Measurements from ENCODE around the gene MASP1. TPM values are rescaled to one million over a fixed set of nuclear protein-coding genes. Genes with fewer than 3 reads are reported as not detected.

Gene MASP1
- total and polyA plus RNA-seq, 8 donors: 0.42 to 8.0 (median 6.2) TPM

DNA sequence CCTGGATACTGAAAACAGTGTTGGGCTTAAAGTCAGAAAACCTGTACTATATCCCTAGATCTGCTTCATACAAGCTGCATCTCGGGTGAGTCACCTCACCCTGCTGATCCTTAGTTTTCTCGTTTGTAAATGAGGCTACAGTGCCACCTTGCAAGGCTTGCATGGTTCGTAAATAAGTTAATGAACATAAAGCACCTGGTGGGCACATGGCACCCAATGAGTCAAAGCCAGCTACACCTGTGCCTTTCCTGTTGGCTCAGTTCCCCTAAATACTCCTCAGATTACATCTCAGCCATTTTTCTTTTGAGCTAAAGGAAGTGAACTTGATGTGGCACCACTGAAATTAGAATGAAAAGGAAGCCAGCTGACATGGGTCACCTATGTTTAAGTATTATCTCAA lies 67.7 kb downstream of the MASP1 start:
- H3K27me3 ChIP-seq: no peaks in the 10 kb centered on the region
- H3K36me3 ChIP-seq: no peaks in the 10 kb centered on the region
- TF ChIP-seq, protein P1, sequence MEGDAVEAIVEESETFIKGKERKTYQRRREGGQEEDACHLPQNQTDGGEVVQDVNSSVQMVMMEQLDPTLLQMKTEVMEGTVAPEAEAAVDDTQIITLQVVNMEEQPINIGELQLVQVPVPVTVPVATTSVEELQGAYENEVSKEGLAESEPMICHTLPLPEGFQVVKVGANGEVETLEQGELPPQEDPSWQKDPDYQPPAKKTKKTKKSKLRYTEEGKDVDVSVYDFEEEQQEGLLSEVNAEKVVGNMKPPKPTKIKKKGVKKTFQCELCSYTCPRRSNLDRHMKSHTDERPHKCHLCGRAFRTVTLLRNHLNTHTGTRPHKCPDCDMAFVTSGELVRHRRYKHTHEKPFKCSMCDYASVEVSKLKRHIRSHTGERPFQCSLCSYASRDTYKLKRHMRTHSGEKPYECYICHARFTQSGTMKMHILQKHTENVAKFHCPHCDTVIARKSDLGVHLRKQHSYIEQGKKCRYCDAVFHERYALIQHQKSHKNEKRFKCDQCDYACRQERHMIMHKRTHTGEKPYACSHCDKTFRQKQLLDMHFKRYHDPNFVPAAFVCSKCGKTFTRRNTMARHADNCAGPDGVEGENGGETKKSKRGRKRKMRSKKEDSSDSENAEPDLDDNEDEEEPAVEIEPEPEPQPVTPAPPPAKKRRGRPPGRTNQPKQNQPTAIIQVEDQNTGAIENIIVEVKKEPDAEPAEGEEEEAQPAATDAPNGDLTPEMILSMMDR (IDR thresholded peaks at IDR 0.05): no peak
- no peak overlapping the region for H3K27ac ChIP-seq
- H3K9me3 ChIP-seq: no peaks in the 10 kb centered on the region
- H3K4me3 ChIP-seq: no peak overlapping the region
- ATAC-seq: no peak
- no peaks in the 10 kb centered on the region for H3K4me1 ChIP-seq
- DNase-seq: no peak
- intact Hi-C loops (cut with DNase I): loop anchor here in 1 of 2 donors (10.0 kb wide), 2 partner anchors 91 to 451 kb away; partner anchors contain the start of gene SST

DNA sequence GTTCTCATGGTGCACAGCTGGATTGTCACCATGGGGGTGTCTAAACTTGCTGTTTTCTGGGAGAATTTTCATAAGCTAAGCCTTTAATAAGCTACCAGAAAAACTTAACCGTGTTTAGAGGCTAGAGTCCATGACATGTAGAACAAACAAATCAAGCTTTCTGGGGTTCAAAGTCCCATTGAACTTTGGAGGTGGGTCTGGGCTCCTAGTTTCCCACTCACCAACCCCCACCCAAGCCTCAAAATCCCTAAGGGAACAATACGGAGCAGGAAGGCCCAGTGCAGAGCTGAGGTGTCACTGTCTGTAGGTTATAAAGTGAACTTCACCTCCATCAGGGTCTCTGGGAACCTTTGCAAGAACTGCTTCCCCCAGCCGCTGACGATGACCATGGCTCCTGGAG lies 68.7 kb downstream of the MASP1 start:
- intact Hi-C loops (cut with DNase I): loop anchor here in 1 of 2 donors (10.0 kb wide), 2 partner anchors 92 to 452 kb away; partner anchors contain the start of gene SST
- TF ChIP-seq, protein P1 (IDR thresholded peaks at IDR 0.05): no peak
- no peak overlapping the region for H3K4me3 ChIP-seq
- no peak overlapping the region for H3K27ac ChIP-seq
- H3K4me1 ChIP-seq: no peaks in the 10 kb centered on the region
- no peaks in the 10 kb centered on the region for H3K27me3 ChIP-seq
- ATAC-seq: no peak
- no peak for DNase-seq
- H3K9me3 ChIP-seq: no peaks in the 10 kb centered on the region
- H3K36me3 ChIP-seq: no peaks in the 10 kb centered on the region

DNA sequence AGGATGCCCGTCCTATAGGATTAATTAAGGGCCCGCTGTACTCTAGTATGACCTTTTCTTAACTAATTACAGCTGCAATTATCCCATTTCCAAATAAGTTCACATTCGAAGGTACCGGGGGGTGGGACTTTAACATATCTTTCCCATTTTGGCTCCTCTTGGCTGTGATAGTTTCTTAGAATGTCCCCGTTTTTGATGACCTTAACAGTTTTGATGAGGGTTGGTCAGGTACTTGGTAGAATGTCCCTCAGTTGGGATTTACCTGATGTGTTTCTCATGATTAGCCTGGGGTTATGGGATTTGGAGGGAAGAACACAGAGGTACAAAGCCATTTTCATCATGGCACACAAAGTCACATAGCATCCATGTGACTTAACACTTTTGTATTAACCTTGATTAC lies 76.1 kb downstream of the MASP1 start:
- no peak overlapping the region for H3K4me3 ChIP-seq
- intact Hi-C loops (cut with DNase I): no loop called here
- TF ChIP-seq, protein P1 (IDR thresholded peaks at IDR 0.05): no peak
- peaks cover 0 to 4% of the 10 kb centered on the region in 2 donors for H3K4me1 ChIP-seq
- no peak overlapping the region for H3K27ac ChIP-seq
- no peaks in the 10 kb centered on the region for H3K27me3 ChIP-seq
- DNase-seq (no peak), ATAC-seq (no peak)
- no peaks in the 10 kb centered on the region for H3K36me3 ChIP-seq
- no peaks in the 10 kb centered on the region for H3K9me3 ChIP-seq

- ATAC-seq (no peak), DNase-seq (no peak)
- Histone ChIP-seq H3K27me3 (no peaks in the 10 kb centered on the region), H3K9me3 (no peaks in the 10 kb centered on the region), H3K36me3 (no peaks in the 10 kb centered on the region), H3K4me1 (peaks cover 0 to 4% of the 10 kb centered on the region in 2 donors), H3K4me3 (no peak overlapping the region), H3K27ac (no peak overlapping the region)
- TF ChIP-seq, protein P1 (IDR thresholded peaks at IDR 0.05): no peak
- intact Hi-C loops (cut with DNase I): no loop called here
Observed at GRCh38 chr3:187213616-187214015, 77.9 kb downstream of the MASP1 start.

GRCh38 chr3:187212705-187213104 lies 78.8 kb downstream of the MASP1 start:
- ATAC-seq (peak; percentile 12), DNase-seq (peak in 1 of 4 donors; percentile 28)
- Histone ChIP-seq H3K9me3 (no peaks in the 10 kb centered on the region), H3K27ac (no peak overlapping the region), H3K27me3 (no peaks in the 10 kb centered on the region), H3K4me3 (no peak overlapping the region), H3K4me1 (peaks cover 0 to 4% of the 10 kb centered on the region in 2 donors), H3K36me3 (no peaks in the 10 kb centered on the region)
- intact Hi-C loops (cut with DNase I): no loop called here
- TF ChIP-seq, protein P1 (IDR thresholded peaks at IDR 0.05): no peak

Data from left lung (tissue), 10 donors.